Activated gamma-delta T cell treated with Interleukin-2 at 50 U/mL for 16 hours (primary cell): Measurements from ENCODE around the gene AHDC1.
A peak's percentile ranks its signal among the peaks of the same experiment; 100 is the strongest.
"Not testable (repeated sequence)": the region's sequence is repeated elsewhere in the genome, so short reads cannot be mapped to it uniquely, and the experiment has no call there.

Source experiments
- DNase-seq: peaks from one replicate; pipeline ENCODE4 v3.0.0-alpha.2; 2020

Gene AHDC1

DNA sequence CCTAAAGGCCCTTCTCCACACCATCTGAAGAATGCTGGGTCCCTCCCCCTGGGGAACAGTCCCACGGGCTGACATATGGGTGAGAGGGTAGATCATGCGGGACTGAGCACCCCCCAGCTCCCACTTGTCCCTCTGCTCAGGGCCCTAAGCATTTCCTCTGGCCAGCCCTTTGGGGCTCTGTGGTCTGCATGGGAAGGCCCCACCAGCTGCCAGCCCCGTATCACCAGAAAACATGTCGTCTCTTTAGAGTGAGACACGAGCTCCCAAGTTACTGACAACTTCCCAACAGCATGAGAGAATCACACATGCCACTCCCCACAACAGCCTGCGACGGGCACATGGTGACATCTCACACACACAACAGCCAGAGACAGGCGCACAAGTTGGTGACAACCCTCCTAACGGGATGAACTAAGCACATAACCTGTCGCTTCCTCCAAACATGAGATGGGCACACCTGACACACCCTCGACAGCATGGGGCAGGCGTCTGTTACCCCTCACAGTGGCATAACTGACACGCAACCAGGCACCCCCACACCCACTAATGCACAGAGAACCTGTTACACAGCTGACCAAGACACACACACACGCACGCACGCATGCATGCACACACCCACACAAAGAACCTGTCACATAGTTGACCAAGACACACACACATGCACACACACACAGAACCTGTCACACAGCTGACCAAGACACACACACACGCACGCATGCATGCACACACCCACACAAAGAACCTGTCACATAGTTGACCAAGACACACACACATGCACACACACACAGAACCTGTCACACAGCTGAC, 41.2 kb downstream of the AHDC1 start:
- DNase-seq, result no peak

DNA sequence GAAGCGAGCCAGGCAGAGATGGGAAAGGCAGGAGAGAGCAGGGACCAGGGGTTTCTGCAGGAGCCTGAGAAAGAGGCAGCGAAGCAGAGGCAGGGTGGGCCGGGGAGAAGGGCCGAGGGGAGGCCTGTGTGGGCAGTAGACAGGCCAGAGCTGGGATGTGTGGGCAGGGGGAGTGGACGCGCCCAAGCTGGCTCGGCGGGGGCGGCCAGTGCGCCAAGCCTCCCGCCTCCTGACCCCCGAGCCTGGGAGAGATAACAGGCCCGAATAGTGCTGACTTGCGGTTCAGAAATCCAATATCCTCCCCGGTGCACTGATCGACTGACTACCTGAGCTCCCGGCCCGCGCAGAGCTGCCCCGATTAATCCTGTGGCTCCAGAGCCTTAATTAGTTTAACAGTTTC, 41.9 kb downstream of the AHDC1 start:
- DNase-seq, result no peak

DNA sequence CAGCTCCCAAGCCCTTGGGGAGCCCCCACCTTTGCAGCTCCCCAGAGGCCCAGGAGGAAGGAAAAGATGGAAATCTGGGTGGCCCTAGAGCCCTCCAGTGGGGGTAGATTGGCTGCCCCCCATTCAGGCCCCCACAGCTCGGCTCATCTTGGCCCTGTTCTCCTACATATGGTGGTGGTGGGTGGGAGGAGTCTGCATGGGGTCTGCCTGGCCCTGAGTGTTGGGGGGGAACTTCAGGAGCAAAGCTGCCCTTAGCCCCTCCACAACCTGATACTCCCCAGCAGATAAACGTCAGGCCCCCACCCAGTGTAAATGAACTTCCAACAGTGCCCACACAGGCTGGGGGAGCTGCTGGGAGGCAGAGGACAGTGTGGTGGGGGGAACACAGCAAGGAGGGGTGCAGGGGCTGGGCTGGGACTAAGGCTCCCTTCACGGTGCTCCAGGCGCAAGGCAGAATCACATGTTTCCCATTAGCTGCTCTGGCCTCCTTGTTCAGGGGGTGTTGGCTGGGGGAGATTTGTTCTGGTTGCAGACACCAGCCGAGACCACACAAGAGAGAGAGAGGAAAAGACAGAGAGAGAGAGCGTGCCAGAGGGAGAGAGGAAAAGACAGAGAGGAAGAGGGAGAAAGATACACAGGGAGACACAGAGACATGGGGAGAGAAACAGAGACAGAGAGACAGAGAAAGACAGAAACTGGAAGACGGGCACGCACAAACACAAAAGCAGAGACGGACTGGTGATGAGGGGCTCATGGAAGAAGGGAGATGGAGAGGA, 42.6 kb downstream of the AHDC1 start:
- no peak for DNase-seq

DNA sequence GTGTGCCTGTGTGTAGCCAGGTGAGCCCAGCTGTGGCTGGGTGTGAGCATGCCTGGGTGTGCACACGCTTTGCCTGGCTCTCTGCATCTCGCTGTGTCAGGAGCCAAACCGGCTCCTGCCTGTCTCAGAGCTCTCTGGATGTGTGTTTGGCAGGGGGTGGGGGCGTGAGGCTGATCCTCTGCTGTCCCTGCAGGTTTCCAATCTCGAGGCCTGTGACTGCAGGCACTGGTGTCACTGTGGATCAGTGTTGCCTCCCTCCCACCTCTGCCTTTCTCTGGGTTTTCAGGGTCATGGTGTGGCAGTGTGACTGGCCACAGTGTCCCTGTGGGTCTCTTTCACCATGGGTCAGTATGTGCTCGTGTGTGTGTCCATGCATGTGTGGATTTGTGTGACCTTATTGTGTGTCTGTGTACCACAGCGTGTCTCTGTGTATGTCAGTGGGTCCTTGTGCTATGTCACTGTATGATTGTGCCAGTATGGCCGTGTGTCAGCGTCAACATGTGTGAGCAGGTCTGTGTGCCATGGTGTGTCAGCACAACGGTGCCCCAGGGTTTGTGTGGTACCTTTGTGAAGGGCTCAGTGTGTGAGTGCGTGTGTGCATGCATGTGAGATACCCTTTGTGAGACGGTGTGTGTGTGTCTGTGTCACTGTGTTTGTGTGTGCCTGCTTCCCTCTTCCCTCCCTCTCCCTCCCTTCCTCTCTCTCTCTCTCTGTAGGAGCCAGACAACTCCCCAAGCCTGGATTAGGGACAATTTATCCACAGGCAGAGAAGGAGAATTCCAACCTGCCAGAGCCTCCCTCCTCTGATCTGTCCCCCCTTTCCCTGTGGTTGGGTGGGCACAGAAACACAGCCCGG, 43.4 kb downstream of the AHDC1 start:
- no peak for DNase-seq

DNA sequence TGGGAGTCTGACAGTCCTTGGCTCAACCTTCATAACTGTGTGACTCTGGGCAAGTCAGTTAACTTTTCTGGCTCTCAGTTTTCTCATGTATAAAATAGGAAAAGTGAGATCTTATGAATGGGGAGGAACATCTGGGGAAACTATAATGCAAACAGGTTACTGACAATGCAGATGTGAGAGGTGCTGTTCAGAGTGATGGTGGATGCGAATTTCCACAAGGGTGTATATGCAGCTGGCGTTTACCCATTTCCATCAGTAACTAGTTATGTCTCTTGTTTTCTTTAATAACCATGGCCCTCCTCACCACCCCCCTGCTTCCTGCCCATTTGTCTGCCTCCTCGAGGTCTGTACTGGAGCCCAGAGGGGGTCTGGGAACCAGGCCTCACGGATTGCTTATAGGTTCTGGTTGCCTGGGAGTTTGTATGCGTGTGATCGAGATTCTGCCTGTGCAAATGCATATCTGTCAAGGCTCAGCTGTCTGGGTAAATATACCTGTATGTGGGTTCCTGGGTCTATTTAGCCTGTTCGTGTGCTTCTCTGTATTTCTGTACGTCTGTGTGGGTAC, 44.4 kb downstream of the AHDC1 start:
- DNase-seq, result no peak

DNA sequence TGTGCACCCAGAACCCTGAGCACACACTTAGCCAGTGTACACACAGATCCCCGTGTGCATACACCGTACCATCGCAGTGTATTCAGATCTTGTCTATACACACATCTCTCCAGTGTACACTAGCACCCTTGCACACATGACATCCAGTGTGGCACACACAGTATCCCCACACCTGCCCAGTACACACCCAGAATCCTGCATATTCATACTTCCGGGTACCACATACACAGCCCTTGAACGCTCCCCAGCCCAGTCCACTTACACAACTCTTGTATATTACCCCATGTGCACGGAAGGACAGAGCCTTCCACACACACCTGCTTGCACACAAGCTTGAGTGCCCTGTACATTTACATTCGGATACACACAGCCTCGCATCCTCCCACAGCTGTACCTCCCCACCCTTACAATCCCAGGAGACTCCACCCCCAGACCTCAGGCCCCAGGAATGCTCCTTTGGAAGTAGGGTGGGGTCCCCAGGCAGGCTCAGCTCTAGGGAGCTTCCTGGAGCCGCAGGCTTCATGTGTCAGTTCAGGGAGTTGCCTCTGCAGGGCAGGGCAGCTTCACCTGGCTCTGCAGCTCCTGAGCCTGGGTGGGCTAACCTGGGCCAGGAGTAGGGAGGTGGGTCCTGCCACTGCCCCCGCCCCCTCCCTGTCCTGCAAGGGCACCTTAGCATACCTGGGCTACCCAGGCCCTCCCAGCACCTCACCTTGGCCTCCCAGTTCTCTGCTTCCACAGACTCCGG, 46.2 kb downstream of the AHDC1 start:
- no peak for DNase-seq

DNA sequence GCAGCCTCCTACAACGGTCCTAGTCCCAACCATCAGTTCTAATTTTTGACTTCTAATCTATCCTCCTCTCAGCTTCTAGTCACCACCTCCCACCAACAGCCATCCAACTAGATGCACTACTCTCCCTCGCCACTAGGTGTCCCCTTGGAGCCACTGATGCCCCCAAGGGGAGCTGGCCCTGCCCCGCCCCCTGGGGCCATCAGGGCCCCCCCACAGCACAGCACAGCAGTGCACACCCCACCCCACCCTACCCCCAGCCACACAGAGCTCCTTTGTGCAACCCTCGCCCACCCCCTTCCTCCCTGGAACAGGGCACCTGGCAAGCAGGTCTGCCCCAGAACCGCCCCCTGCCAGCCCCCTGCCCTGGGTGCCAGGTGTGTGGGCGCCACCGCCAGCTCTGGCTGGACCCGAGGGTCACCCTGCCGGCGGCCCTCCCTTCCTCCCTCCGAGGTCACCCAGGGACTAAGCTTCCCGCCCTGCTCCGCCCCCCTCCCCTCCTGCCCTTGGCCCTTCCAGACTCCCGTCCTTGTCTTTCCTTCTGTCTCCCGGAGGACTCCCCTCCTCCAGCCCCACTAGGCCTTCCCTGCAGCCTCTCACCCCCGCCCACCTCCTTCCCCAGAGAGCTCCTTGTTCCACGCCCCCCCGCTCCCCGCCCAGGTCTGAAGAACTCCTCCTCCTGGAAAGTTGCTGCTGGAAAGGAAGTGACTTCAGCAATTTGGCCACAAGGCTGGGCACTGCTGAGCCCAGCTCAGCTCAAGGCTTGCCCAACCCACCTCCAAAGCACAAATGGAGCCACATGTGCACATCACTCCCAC, 47.0 kb downstream of the AHDC1 start:
- DNase-seq, result peak; percentile 77

DNA sequence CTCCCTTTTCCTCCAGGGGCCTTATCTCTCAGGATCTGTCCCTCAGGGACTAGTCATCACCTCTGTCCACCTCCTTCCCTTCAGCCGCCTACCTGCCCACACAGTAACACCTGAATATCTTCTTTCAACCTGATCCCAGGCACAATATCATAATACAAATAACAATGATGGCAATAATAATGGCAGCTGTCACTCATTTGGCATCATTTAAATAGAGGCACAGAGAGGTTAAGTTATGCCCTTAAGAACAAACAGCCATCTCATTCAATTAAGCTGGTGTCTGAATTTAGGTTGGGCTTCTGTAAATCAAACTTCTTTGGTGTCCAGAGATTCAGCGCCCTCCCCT, 47.5 kb downstream of the AHDC1 start:
- DNase-seq, result no peak

DNA sequence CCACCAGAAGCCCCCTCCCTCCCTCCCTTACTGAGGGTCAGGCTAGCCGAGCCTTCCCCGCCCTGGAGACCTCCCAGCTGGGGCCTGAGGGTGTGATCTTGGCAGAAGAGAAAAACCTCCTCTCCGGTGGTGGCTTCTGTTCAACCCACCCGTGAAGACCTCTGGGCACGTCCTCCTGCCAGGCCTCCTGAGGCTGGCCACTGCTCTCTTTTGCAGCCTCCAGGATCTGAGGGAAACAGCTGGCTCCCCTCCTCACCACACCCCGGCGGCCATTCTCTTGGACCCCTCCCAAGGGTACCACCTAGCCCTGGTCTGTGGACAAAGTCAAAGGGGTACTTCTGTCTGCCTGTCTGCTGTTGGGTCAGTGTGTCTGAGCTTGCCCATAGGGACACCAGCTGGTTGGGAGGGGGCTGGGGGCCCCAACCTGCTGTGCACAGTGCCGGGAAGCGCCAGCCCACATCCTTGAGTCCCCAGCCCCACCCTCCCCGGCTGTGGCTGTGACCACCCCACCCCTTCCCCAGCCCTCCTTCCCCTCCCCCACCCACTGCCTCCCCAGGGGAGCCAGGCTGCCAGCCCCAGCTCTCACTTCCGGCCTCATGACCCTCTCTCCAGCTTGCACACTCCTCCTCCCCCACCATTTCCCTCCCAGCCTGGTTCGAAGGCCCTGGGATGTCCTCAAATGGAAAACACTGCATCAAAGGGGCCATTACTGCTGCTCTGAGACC, 48.1 kb downstream of the AHDC1 start:
- no peak for DNase-seq

DNA sequence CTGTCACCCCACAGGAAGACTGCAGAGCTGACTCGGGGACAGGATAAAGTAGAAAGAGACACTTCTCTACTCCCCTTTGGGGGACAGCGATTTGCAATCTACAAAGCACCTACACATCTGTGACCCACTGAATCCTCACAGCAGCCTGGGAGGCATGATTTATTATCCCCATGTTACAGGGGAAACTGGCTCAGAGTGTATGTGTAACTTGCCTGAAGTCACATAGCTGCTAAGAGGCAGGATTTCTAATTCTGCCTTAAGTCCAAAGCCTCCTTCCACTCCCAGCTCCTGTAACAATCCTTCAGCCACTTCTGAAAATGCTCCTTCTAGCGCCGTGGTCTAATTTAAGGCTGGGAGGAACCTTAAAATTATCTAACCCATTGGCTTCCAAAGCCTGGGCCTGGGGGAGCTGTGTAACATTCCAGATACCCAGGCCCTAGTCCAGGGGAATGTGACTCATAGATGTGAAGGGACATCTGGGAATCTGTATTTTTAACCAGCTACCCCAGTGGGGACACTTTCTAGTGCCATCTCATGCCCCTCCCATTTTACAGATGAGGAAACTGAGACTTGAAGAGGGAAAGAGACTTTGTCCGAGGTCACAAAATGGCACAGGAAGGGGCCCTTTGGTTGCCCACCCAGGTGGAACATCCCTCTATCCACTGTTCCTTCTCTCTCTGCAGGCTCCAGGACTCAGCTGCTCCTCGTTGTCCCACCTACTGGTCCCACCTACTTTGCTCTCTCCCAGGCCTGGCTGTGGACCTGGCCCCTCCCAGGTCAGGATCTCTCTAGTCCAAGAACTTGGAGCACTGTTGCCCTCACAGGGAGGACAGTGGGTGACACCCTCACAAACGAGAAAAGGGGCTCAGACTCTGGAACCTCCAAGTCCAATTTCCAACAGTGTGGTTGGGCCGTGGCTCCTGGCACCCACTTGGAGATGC, 48.9 kb downstream of the AHDC1 start:
- DNase-seq, result no peak

DNA sequence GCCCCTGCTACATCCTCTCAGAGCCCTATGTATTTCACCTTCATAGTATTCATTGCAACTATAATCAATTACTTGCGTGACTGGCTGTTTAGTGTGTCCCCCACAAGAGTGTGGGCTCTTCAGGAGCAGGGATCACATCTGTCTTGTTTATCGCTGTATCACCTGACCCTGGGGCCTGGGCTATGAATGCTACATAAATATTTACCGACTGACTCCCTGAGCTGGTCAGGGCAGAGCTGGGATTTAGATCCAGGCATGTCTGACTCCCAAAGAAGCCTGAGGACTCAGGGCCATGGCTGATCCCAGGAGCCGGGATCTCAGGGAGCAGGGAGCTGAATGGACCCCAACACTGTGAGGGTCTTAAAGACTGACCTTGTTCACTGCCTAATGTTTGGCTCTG, 49.7 kb downstream of the AHDC1 start:
- DNase-seq, result no peak

DNA sequence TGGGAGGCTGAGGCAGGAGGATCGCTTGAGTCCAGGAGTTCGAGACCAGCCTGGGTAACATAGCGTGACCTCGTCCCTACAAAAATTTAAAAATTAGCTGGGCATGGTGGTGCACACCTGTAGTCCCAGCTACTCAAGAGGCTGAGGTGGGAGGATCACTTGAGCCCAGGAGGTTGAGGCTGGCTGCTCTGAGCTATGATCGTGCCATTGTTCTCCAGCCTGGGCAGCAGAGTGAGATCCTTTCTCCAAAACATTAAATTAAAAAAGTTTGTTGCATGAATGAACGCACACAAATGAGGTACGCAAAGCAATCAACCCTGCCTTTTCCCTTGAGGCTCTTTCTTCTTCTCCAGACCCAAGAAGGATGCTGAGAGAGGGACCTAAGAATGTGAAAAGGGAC, 50.1 kb downstream of the AHDC1 start:
- not testable (repeated sequence) for DNase-seq

DNA sequence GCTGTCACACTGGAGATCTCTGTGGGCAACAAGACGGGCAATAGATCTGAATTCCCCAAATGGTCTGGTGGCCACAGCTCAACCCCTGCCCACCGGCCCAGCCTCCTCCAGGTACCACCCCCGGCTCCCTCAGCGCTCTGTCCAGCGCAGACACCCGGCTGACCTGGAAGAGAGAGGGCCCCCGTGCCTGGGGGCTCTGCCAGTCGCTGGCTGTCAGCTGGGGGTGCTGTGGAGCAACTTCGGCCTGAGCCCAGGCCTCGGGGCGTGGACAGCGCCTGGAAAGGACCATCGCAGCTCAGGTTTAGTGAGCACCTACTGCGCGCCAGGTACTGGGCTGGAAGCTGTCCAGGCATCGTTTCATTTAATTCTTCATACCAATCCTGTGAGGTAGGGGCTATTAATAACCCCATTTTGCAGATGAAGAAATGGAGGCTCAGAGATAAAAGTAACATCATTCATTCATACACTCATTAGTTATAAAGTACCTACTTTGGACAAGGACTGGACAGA, 51.0 kb downstream of the AHDC1 start:
- no peak for DNase-seq

DNA sequence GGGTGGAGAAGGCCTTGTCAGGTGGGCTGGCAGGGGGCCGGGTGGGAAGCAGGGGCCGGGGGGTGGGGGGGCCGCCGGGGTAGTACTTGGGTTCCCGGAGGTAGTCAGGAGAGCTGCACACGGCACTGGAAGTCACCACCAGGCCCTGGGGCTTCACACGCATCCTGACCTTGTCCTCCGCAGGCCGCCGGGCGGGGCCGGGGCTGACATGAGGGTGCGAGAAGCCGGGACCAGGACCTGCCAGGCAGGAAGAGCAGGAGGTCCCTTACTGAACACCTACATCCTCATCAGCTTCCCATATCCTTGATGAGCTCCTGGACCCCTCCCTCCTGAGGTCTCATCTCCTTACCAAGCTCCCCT, 52.0 kb downstream of the AHDC1 start:
- DNase-seq, result no peak

DNA sequence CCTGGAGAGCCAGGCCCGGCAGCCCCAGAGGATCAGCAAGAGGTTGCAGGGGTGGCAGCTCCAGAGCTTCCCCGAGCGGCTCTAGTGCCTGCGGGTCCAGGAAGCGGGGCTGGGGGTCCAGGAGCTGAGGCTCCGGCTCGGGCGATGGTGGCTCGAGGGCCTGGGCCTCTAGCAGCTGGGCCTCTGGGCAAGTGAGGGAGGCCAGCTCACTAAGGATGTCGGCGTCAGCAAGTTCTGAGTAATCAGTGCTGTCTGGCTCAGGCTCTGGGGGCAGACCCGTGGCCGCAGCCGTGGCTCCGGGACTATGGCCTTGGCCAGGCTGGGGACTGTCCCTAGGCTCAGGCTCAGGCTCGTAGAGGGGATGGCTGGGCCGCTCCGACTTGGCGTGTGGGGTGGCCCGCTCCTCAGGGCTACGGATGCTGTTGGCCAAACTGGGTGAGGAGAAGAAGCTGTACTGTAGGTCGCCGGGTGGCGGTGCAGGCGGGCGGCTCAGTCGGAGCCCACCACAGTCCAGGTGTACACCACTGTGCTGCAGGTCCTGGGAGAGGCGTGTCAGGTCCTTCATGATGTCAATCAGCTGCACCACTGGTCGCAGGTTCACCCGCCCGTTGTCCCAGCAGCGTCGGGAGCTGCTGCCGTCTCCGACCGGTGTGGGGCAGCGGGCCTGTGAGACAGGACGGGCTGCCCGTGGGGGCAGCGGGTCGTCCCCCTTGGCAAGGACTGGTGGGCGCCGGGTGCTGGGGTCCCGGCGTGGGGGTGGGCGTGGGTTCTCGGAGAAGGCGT, 52.6 kb downstream of the AHDC1 start:
- DNase-seq, result no peak

DNA sequence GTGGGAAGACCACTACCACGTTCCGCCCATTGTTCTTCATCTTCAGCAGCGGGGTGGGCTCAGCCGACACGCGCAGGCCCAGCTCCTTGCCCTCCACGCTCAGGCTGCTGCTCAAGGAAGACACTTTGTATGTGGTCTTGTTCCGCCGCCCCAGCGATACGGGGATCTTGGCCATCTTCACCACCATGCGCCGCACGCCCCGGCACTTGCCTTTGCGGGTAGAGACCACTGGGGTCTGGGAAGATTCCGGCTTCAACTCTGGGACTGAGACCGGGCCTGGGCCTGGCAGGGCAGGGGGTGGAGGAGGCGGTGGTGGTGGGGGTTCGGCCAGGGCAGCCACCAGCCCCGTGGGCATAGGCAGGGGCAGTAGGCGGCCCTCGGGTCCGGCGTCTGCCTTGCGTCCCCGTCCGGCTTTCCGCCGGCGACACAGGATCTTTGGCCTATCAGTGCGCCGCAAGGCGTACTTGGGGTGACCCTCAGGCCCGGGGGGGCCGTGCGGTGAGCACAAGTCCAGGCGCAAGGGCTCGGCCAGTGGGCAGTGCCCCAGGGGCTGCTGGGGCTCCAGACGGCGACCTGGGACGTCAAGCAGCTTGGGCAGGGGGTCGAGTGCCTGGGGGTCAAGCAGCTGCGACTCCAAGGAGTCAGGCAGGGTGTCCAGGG, 53.3 kb downstream of the AHDC1 start:
- no peak for DNase-seq

DNA sequence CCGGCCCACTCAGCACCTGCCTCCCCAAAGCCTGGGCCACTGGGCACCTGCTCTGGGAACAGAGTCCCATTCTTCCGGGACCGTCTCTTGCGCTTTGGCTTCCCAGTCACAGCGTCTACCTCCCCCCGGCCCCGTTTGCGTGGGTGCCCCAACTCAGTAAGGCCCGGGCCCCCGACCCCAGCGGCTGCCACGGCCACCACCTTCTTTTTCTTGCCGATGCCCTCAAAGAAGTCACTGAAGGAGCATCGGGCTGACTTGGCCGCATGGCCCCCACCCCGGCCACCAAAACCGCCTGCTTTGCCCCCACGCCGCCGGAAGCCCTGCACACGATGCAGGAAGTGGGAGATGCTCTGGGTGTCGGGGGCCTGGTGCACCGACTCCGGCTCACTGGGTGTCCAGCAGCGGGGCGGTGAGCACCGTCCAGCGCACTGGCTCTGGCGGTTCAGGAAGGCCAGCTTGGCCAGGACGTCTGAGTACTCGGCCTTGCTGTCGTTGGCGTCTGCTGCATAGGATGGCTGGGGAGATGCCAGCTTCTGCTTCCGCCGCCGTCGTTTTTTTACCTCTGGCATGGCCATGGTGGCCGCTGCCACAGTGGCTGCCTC, 54.0 kb downstream of the AHDC1 start:
- DNase-seq, result no peak
